Dermis lymphatic vessel endothelial cell (primary cell): ENCODE data around the gene KCNJ3. TPM values are rescaled to one million over a fixed set of nuclear protein-coding genes. Genes with fewer than 3 reads are reported as not detected.

ENCODE experiments used
- total RNA-seq: library from RNA; depleted of rRNA; stranded (reverse); fragments of >200 nt; gene quantifications from 2 replicates; pipeline ENCODE4 v1.2.1, GENCODE V29; 2014

The KCNJ3 gene
- total RNA-seq: not detected in 2 replicates

GRCh38 chr2:154698296-154698720, at the start of gene KCNJ3:
TSS of gene KCNJ3 (plus strand) at chr2:154698695. CDS start at chr2:154698776, 81 bp downstream.

